Breast epithelium (tissue), 3 donors: ENCODE data around the gene KIF1A.

ENCODE experiments used
- CTCF ChIP-seq, 3 donors: fragments of 450-650 bp; IDR thresholded peaks; one replicate each; pipeline ENCODE4 v1.5.1; 2016 to 2017; ENCODE audit warnings: antibody characterized with exemption in 3 of 3, mild to moderate bottlenecking in 3 of 3, moderate library complexity in 3 of 3
- POLR2AphosphoS5 ChIP-seq, 3 donors: sonication (generic); formaldehyde crosslinking; IDR thresholded peaks; one replicate each; pipeline ENCODE4 v1.6.1; 2017; ENCODE audit warnings: antibody characterized with exemption in 3 of 3

DNA sequence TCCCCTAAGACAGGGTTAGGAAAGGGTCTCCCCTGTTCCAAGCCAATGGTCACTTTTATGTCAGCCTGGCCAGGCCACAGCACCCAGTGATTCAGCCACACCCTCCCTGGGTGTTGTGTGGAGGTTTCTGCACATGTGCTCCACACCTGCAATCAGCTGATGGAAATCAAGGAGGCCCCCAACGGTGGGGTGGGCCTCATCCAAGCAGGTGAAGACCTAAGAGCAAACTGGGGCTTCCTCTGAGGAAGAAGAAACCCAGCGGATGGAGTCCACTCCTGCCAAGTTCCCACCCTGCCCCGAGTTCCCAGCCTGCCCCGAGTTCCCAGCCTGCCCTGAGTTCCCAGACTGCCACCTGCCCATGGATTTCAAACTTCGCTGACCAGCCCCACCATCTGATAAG lies 55.4 kb downstream of the KIF1A start:
- TF ChIP-seq POLR2AphosphoS5 (IDR thresholded peaks at IDR 0.05) (no peak), CTCF (IDR thresholded peaks at IDR 0.05) (no peak)
